Lower leg skin (tissue), 4 donors: ENCODE measurements around the gene ALLC. TPM values are rescaled to one million over a fixed set of nuclear protein-coding genes. Genes with fewer than 3 reads are reported as not detected.

Source experiments
- DNase-seq, 2 donors: peaks; one replicate each; pipeline ENCODE4 v3.0.0-alpha.2; 2019; ENCODE audit warnings: low spot score in 2 of 2
- H3K4me3 ChIP-seq: fragments of 200-600 bp; sonication (generic); 2 replicates; pipeline ENCODE4 v1.5.1; 2017; ENCODE audit warnings: mild to moderate bottlenecking, low read depth; ENCODE audit not compliant: poor library complexity, severe bottlenecking
- POLR2A ChIP-seq, 2 donors: fragments of 450-650 bp; IDR thresholded peaks; one replicate each; pipeline ENCODE4 v1.6.1; 2016 to 2017; ENCODE audit warnings: antibody characterized with exemption in 2 of 2, mild to moderate bottlenecking in 1 of 2, moderate library complexity in 1 of 2
- whole genome bisulfite sequencing, 2 donors: methylation state at CpG; one replicate each; pipeline ENCODE4 v1.1.5; 2018; 5-methylcytosine and 5-hydroxymethylcytosine counted together
- intact Hi-C: fragments of 100-400 bp; cut with DNase I; formaldehyde crosslinking; loops from one replicate; pipeline ENCODE4 v1.15.0; 2023; ENCODE audit warnings: low total_unique reads
- total RNA-seq, 4 donors: library from RNA; depleted of rRNA; stranded (reverse); fragments of >200 nt; gene quantifications; one replicate each; pipeline ENCODE4 v1.1.0, GENCODE V29; 2016
- TF ChIP-seq, protein P1 (sequence below), 3 donors: fragments of 450-650 bp; IDR thresholded peaks; one replicate each; pipeline ENCODE4 v1.5.1; 2016; ENCODE audit warnings: antibody characterized with exemption in 3 of 3, mild to moderate bottlenecking in 3 of 3, moderate library complexity in 2 of 3

Gene ALLC
- total RNA-seq, 4 donors from 2014 or later: 0.23 to 1.1 TPM; not detected in 2

DNA sequence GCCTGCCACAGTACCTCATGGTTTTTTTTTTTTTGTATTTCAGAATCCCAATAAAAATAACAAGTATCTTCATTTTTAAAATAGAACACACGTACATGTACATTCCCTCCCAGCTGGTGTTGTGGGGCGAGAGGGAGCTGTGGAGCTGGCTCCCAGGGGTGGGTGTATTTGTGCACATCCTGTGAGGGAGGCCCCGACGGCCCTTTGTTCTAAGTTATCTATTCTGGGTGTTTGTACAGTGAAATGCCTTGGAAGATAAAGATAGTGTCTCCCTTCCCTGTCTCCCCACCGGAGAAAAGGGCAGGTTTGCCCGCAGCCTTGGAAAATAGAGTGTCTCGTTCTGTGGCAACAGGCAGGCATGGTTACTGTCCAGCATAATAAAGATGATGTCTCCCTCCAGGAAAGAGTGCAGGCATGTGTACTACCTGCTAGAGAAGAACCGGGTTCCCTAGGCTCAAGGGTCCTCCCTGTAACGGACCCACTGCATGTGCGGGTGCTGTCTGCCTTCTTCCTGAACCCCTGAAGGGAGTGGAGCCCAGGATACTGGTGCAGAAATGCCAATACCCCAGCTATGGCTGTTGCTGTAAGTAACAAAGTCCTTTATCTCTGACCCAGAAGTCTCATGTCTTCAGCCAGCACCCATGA, 12.1 kb upstream of the ALLC start:
- TF ChIP-seq, protein P1, sequence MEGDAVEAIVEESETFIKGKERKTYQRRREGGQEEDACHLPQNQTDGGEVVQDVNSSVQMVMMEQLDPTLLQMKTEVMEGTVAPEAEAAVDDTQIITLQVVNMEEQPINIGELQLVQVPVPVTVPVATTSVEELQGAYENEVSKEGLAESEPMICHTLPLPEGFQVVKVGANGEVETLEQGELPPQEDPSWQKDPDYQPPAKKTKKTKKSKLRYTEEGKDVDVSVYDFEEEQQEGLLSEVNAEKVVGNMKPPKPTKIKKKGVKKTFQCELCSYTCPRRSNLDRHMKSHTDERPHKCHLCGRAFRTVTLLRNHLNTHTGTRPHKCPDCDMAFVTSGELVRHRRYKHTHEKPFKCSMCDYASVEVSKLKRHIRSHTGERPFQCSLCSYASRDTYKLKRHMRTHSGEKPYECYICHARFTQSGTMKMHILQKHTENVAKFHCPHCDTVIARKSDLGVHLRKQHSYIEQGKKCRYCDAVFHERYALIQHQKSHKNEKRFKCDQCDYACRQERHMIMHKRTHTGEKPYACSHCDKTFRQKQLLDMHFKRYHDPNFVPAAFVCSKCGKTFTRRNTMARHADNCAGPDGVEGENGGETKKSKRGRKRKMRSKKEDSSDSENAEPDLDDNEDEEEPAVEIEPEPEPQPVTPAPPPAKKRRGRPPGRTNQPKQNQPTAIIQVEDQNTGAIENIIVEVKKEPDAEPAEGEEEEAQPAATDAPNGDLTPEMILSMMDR (IDR thresholded peaks at IDR 0.05): no peak
- TF ChIP-seq POLR2A (IDR thresholded peaks at IDR 0.05): no peak
- WGBS, 2 donors: 81 to 82% methylated on average over 10 of the region's 10 CpGs
- intact Hi-C loops: no loop called here
- H3K4me3 ChIP-seq: no peak overlapping the region
- no peak for DNase-seq

- no peak for DNase-seq
- 89 to 95% methylated on average over 8 of the region's 8 CpGs for WGBS, 2 donors
- intact Hi-C loops: no loop called here
- TF ChIP-seq, protein P1 (IDR thresholded peaks at IDR 0.05): no peak
- no peak for TF ChIP-seq POLR2A (IDR thresholded peaks at IDR 0.05)
- H3K4me3 ChIP-seq: no peak overlapping the region
Measured at GRCh38 chr2:3646446-3646845, 11.6 kb upstream of the ALLC start.

DNA sequence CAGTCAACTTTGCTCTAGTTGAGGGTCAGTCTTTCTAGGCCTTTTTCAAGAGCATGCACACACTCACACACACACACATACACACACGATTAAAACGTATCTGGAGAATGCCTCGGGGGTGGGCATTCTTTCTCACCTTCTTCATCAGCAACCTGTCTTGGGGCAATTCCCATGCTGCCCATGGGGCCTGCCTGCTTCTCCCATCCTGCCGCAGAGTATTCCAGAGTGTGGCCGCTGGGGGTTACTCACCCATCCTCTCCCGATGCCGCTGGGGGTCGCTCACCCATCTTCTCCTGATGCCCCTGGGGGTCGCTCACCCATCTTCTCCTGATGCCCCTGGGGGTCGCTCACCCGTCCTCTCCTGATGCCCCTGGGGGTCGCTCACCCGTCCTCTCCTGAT, 10.8 kb upstream of the ALLC start:
- intact Hi-C loops: no loop called here
- no peak for DNase-seq
- WGBS, 2 donors: 72 to 78% methylated on average over 13 of the region's 13 CpGs
- no peak overlapping the region for H3K4me3 ChIP-seq
- TF ChIP-seq POLR2A (IDR thresholded peaks at IDR 0.05): no peak
- TF ChIP-seq, protein P1 (IDR thresholded peaks at IDR 0.05): no peak

DNA sequence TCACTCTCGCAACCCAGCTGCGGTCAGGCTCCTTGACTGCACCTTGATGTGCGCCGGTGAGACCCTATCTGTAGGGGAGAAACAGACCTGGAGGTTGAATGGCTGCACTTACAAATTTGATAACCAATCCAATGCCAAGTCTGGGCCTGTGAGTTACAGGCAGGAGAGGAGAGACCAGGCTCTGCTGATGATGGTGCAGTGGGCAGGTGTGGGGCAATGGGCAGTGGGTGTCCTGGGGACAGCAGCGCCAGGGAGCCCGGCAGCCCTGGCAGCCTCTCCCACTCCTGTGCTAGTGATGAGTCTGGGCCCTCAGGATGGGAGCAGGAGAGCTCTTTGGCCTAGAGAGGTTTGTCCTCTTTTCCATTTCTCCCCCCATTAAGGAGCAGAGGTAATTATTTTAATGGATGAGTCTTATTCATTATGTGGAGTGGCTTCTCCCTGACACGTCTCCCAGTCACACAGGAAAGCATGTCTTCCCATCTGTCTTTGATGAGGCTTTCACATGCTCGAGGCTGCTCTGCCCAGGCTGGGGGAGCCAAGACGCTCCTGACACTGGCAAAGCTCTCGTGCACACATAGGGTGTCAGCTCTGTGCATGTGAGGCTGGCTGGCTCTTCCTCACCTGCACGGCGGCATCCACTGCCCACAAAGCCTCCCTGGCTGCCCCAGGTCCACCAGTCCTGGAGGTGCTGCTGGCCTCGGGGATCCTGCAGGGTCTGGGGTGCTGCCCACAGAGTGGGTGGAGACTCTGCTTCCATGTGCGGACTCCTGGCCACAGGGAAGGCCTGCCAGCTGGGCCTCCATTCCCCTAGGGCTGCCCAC, 10.0 kb upstream of the ALLC start:
- H3K4me3 ChIP-seq: no peak overlapping the region
- no peak for DNase-seq
- TF ChIP-seq POLR2A (IDR thresholded peaks at IDR 0.05): no peak
- TF ChIP-seq, protein P1 (IDR thresholded peaks at IDR 0.05): no peak
- WGBS, 2 donors: 72 to 79% methylated on average over 14 of the region's 14 CpGs
- intact Hi-C loops: no loop called here

- H3K4me3 ChIP-seq: no peak overlapping the region
- WGBS, 2 donors: 92% methylated on average over 20 of the region's 20 CpGs
- intact Hi-C loops: no loop called here
- no peak for TF ChIP-seq POLR2A (IDR thresholded peaks at IDR 0.05)
- TF ChIP-seq, protein P1 (IDR thresholded peaks at IDR 0.05): no peak
- DNase-seq: no peak
Measured at GRCh38 chr2:3648652-3649177, 9.3 kb upstream of the ALLC start.
